Mammary epithelial cell (primary cell): Measurements from ENCODE around the gene DEPP1.

ENCODE experiments used
- EZH2 ChIP-seq: IDR thresholded peaks from 2 replicates; pipeline ENCODE4 v1.6.1; 2012; ENCODE audit warnings: low read length, inconsistent platforms, borderline replicate concordance
- TF ChIP-seq, protein P1 (sequence below), 2 donors: IDR thresholded peaks in 1 of 2; conservative IDR thresholded peaks in 1 of 2; 2 replicates each; pipeline ENCODE4 v1.5.1; 2011 to 2012; ENCODE audit warnings: inconsistent platforms in 2 of 2, low read length in 2 of 2, mild to moderate bottlenecking in 2 of 2, control low read depth in 1 of 2, low read depth in 1 of 2; ENCODE audit not compliant: insufficient read depth in 1 of 2; ENCODE audit errors: extremely low read depth in 1 of 2

DNA sequence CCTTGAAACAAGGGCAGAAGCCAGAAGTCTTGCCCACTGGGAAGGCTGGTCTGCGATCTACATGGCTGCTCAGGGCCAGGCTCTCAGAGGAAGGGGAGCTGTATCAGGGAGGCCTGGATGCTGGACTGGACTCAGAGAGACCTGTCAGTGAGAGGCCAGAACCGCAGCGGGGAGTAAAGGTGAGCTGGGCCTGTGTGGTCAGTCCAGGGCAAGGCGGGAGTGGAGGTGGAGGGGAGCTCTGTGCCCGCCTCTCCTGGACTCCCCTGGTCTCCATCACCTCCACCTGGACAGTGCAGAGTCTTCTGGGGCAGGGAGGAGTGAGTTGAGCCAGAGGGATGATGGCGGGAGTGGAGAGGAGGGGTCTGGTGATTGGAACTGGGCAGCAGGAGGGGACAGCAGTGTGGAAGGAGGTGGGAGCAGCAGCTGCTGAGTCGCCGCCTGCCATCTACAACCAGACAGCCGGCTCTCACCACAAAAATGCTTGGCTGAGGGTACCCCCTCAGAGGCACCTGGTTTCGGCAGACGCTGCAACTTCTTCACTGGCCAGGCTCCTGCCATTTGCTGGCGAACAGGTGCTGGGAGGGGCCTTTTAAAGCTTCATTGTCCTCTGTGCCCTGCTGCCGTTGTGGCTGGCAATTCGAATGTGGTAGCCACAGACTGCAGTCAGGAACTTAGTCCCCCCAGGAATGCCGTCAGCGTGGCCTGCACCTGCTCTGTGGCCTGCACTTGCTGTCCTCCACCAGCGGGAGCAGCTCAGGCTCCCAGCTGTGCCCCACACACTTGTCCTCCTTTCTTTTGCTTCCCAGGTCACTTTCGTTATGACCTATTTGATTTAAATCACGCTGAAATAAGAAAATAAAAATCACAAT is 15.5 kb downstream of the DEPP1 start:
- TF ChIP-seq, protein P1, sequence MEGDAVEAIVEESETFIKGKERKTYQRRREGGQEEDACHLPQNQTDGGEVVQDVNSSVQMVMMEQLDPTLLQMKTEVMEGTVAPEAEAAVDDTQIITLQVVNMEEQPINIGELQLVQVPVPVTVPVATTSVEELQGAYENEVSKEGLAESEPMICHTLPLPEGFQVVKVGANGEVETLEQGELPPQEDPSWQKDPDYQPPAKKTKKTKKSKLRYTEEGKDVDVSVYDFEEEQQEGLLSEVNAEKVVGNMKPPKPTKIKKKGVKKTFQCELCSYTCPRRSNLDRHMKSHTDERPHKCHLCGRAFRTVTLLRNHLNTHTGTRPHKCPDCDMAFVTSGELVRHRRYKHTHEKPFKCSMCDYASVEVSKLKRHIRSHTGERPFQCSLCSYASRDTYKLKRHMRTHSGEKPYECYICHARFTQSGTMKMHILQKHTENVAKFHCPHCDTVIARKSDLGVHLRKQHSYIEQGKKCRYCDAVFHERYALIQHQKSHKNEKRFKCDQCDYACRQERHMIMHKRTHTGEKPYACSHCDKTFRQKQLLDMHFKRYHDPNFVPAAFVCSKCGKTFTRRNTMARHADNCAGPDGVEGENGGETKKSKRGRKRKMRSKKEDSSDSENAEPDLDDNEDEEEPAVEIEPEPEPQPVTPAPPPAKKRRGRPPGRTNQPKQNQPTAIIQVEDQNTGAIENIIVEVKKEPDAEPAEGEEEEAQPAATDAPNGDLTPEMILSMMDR (conservative IDR thresholded peaks at IDR 0.05 in 1 of 2, IDR thresholded peaks at IDR 0.05 in 1 of 2; ENCODE audit: extremely low read depth in 1 of 2, insufficient read depth in 1 of 2, low read depth in 1 of 2, low read length in 2 of 2), result peak; percentile 13 to 38
- no peak for TF ChIP-seq EZH2
